ENCODE results near the gene PRKAR2B. TPM values are rescaled to one million over a fixed set of nuclear protein-coding genes. Genes with fewer than 3 reads are reported as not detected.

Gene PRKAR2B
- total RNA-seq, 1 experiment from 2014 or later = 15.1 TPM

GRCh38 chr7:107118109-107118900 is 73.8 kb downstream of the PRKAR2B start:
- Histone ChIP-seq H2AFZ (ENCODE audit: low read depth, low read length, poor library complexity, severe bottlenecking) (no peak overlapping the region), H3K4me1 (ENCODE audit: control insufficient read depth in 1 of 2, insufficient read depth in 2 of 2, low read length in 2 of 2) (no peaks in the 10 kb centered on the region), H3K27me3 (ENCODE audit: insufficient read depth, low read length) (no peaks in the 10 kb centered on the region), H3K9me2 (ENCODE audit: insufficient read depth) (no peaks in the 10 kb centered on the region), H3K9me3 (ENCODE audit: control insufficient read depth in 1 of 2, insufficient read depth in 1 of 2, low read depth in 1 of 2, low read length in 2 of 2) (no peaks in the 10 kb centered on the region), H3K9ac (ENCODE audit: low read length) (no peak overlapping the region), H3K4me2 (ENCODE audit: low read length) (no peak overlapping the region), H3K79me2 (ENCODE audit: insufficient read depth, low read length) (no peaks in the 10 kb centered on the region), H3K27ac (ENCODE audit: low read depth, low read length) (no peak overlapping the region), H3K36me3 (ENCODE audit: control insufficient read depth in 1 of 2, insufficient read depth in 2 of 2, low read length in 2 of 2) (no peaks in the 10 kb centered on the region), H3K4me3 (replicated peaks in 1 of 2; ENCODE audit: low read depth in 1 of 2, low read length in 2 of 2) (no peak overlapping the region), H4K20me1 (ENCODE audit: insufficient read depth) (no peaks in the 10 kb centered on the region)
- ChIA-PET RAD21 (ENCODE audit: low non-redundant PET in 1 of 2, low total read pairs in 2 of 2, uncharacterized antibody in 2 of 2, unreplicated experiment in 2 of 2) (no interaction called here), CTCF (no interaction called here), POLR2A (no interaction called here)
- no peak for TF ChIP-seq TCF7L2 (IDR thresholded peaks at IDR 0.05; ENCODE audit: borderline replicate concordance, extremely low read depth, insufficient read depth, insufficient read length)
- TF ChIP-seq CBX3 (IDR thresholded peaks at IDR 0.05; ENCODE audit: low read depth) = no peak
- TF ChIP-seq CTCF (IDR thresholded peaks at IDR 0.05 in 2 of 3, conservative IDR thresholded peaks at IDR 0.05 in 1 of 3; ENCODE audit: borderline replicate concordance in 1 of 3, insufficient read depth in 1 of 3, low read depth in 2 of 3, low read length in 2 of 3) = no peak
- no peak for TF ChIP-seq CEBPB (IDR thresholded peaks at IDR 0.05; ENCODE audit: low read depth)
- no peak for TF ChIP-seq EZH2 (IDR thresholded peaks at IDR 0.05)
- TF ChIP-seq YY1 (IDR thresholded peaks at IDR 0.05; ENCODE audit: extremely low read depth, insufficient replicate concordance, low read depth, low read length) = no peak
- no peak for TF ChIP-seq SIN3A (IDR thresholded peaks at IDR 0.05; ENCODE audit: low read depth)
- TF ChIP-seq, protein P1, sequence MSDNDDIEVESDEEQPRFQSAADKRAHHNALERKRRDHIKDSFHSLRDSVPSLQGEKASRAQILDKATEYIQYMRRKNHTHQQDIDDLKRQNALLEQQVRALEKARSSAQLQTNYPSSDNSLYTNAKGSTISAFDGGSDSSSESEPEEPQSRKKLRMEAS (IDR thresholded peaks at IDR 0.05) = no peak
- no peak for TF ChIP-seq EGR1 (IDR thresholded peaks at IDR 0.05; ENCODE audit: low read depth)
- no peak for TF ChIP-seq RAD21 (IDR thresholded peaks at IDR 0.05; ENCODE audit: low read depth)
- no peak for TF ChIP-seq SP1 (IDR thresholded peaks at IDR 0.05; ENCODE audit: low read depth)
- TF ChIP-seq EZH2phosphoT487 (IDR thresholded peaks at IDR 0.05; ENCODE audit: borderline replicate concordance) = no peak
- no peak for TF ChIP-seq POLR2AphosphoS5 (IDR thresholded peaks at IDR 0.05; ENCODE audit: low read depth, low read length)
- TF ChIP-seq SRF (IDR thresholded peaks at IDR 0.05; ENCODE audit: low read depth) = no peak
- no peak for TF ChIP-seq ELF1 (IDR thresholded peaks at IDR 0.05; ENCODE audit: borderline replicate concordance, low read depth)
- no peak for TF ChIP-seq ZFX (IDR thresholded peaks at IDR 0.05)
- TF ChIP-seq ATF3 (IDR thresholded peaks at IDR 0.05) = no peak
- no peak for TF ChIP-seq ZNF274 (IDR thresholded peaks at IDR 0.05; ENCODE audit: low read depth, low read length)
- TF ChIP-seq JUND (IDR thresholded peaks at IDR 0.05) = no peak
- no peak for DNase-seq (ENCODE audit: low read depth, low spot score)
- no TSS peak for BruUV-seq (replicated peaks)
- intact Hi-C loops (cut with micrococcal nuclease) = no loop called here
- ATAC-seq = no peak
